A673 (cell line): ENCODE measurements around the gene GPR89B.

Experiments used
- CTCF ChIP-seq: fragments of 300-800, 200-600 bp; sonication (generic); conservative IDR thresholded peaks from 2 replicates; pipeline ENCODE4 v1.5.1; 2017; ENCODE audit warnings: low read depth, mild to moderate bottlenecking, antibody characterized with exemption, low read length, moderate library complexity, mixed read lengths
- EZH2 ChIP-seq: fragments of 200-600 bp; sonication (generic); IDR thresholded peaks from 2 replicates; pipeline ENCODE4 v1.6.1; 2017; ENCODE audit warnings: borderline replicate concordance, low read depth, mild to moderate bottlenecking, mixed read lengths, antibody characterized with exemption, low read length; ENCODE audit not compliant: poor library complexity, severe bottlenecking

- TF ChIP-seq CTCF: no peak
- TF ChIP-seq EZH2: no peak
Measured at GRCh38 chr1:147895123-147895522, 33.1 kb upstream of the GPR89B start.
